Measurements from ENCODE around the gene DPH6. TPM values are rescaled to one million over a fixed set of nuclear protein-coding genes. Genes with fewer than 3 reads are reported as not detected.

DPH6 gene
- total and polyA plus RNA-seq, 12 donors: 6.1 to 25.8 (median 22.9) TPM

- H3K36me3 ChIP-seq: peaks cover 0 to 4% (median 0%) of the 10 kb centered on the region in 9 donors
- no peak overlapping the region for H3K4me3 ChIP-seq
- TF ChIP-seq CTCF (IDR thresholded peaks at IDR 0.05): no peak
- intact Hi-C loops (cut with DNase I): no loop called here
- ATAC-seq: no peak
- no peak overlapping the region for H3K27ac ChIP-seq
- 84 to 88% methylated on average over 1 of the region's 1 CpG for WGBS, 2 donors
- H3K4me1 ChIP-seq: peaks cover 0 to 15% (median 0%) of the 10 kb centered on the region in 9 donors
- H3K27me3 ChIP-seq: no peaks in the 10 kb centered on the region
- no peak for DNase-seq
- H3K9me3 ChIP-seq: peaks cover 0 to 5% (median 0%) of the 10 kb centered on the region in 11 donors
Measured at GRCh38 chr15:35479423-35479822, 66.5 kb downstream of the DPH6 start.

GRCh38 chr15:35477312-35478262 lies 68.4 kb downstream of the DPH6 start:
- intact Hi-C loops (cut with DNase I): no loop called here
- 73 to 74% methylated on average over 4 of the region's 4 CpGs for WGBS, 2 donors
- Histone ChIP-seq H3K4me3 (no peak overlapping the region), H3K4me1 (peaks cover 0 to 15% (median 0%) of the 10 kb centered on the region in 9 donors), H3K27ac (no peak overlapping the region), H3K36me3 (no peaks in the 10 kb centered on the region), H3K27me3 (no peaks in the 10 kb centered on the region), H3K9me3 (no peaks in the 10 kb centered on the region)
- TF ChIP-seq CTCF (IDR thresholded peaks at IDR 0.05): no peak
- ATAC-seq (no peak), DNase-seq (no peak)

- no peak overlapping the region for H3K4me3 ChIP-seq
Measured at GRCh38 chr15:35471024-35471423, 74.9 kb downstream of the DPH6 start.

GRCh38 chr15:35470441-35470840 lies 75.5 kb downstream of the DPH6 start:
- H3K27me3 ChIP-seq: no peaks in the 10 kb centered on the region
- no peak for ATAC-seq
- H3K4me3 ChIP-seq: no peak overlapping the region
- no peaks in the 10 kb centered on the region for H3K36me3 ChIP-seq
- WGBS, 2 donors: 88 to 91% methylated on average over 7 of the region's 7 CpGs
- no peak for TF ChIP-seq CTCF (IDR thresholded peaks at IDR 0.05)
- H3K27ac ChIP-seq: no peak overlapping the region
- DNase-seq: no peak
- no peaks in the 10 kb centered on the region for H3K4me1 ChIP-seq
- intact Hi-C loops (cut with DNase I): no loop called here
- no peaks in the 10 kb centered on the region for H3K9me3 ChIP-seq

More at GRCh38 chr15:35471024-35471423, 74.9 kb downstream of the DPH6 start:
- H3K9me3 ChIP-seq: no peaks in the 10 kb centered on the region
- ATAC-seq: no peak
- H3K36me3 ChIP-seq: no peaks in the 10 kb centered on the region
- H3K27ac ChIP-seq: no peak overlapping the region
- intact Hi-C loops (cut with DNase I): no loop called here
- no peak for DNase-seq
- TF ChIP-seq CTCF (IDR thresholded peaks at IDR 0.05): no peak
- H3K27me3 ChIP-seq: no peaks in the 10 kb centered on the region
- H3K4me1 ChIP-seq: no peaks in the 10 kb centered on the region
